ENCODE measurements around the gene DCLK1. TPM values are rescaled to one million over a fixed set of nuclear protein-coding genes. Genes with fewer than 3 reads are reported as not detected.

Gene DCLK1
- total and polyA plus RNA-seq, 10 donors = 2.0 to 22.1 (median 11.7) TPM

DNA sequence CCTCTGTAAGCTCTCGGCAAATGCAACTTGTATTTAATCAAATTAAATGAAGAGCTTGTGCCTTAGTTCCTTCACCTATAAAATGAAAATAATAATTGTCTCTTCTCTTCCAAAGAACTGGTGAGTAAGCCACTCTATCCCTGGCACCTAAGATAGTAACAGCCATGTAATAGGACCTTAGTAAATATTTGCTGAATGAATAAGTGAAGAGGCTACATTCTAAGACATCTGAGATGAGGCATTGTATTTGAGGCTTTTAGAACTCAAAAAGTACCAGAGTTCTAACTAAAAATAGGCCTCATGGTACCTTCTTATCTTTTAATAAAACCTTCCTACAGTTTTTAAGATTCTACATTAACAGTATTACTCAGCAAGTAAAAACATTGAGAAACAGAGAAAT, 17.3 kb upstream of the DCLK1 start:
- Histone ChIP-seq H3K27ac (no peak overlapping the region), H3K4me3 (no peak overlapping the region), H3K27me3 (replicated peaks in 1 of 7) (no peaks in the 10 kb centered on the region), H3K9me3 (peaks cover 0 to 35% (median 5%) of the 10 kb centered on the region in 8 donors), H3K36me3 (no peaks in the 10 kb centered on the region), H3K4me1 (no peaks in the 10 kb centered on the region)
- intact Hi-C loops (cut with DNase I; ENCODE audit: low total_unique reads) = no loop called here
- TF ChIP-seq POLR2A (IDR thresholded peaks at IDR 0.05) (no peak), CTCF (IDR thresholded peaks at IDR 0.05 in 8 of 11, conservative IDR thresholded peaks at IDR 0.05 in 3 of 11) (no peak), POLR2AphosphoS5 (IDR thresholded peaks at IDR 0.05) (no peak)
- no peak for DNase-seq
- WGBS, 5 donors = 77 to 95% (median 92%) methylated on average over 1 of the region's 1 CpG

DNA sequence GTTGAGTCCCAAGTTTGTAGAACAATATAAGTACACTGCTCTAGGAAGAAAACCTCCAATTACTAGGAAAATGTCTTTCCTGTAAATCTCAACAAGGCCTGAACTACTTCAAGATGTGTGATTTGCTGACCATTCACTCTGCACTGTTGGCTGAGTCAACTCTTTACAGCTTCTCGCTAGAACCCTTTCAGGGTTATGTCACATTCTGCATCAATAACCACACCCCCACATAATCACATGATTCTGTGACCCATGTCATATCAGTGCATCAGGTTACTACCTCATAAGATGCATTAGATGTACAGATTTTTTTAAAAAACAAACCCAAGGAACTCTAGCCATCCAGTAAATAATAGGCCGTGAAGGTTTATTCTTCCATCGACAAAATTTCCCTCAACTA, 16.1 kb upstream of the DCLK1 start:
- DNase-seq = no peak
- Histone ChIP-seq H3K4me1 (no peaks in the 10 kb centered on the region), H3K27me3 (replicated peaks in 1 of 7) (no peaks in the 10 kb centered on the region), H3K4me3 (no peak overlapping the region), H3K9me3 (peaks cover 0 to 35% (median 5%) of the 10 kb centered on the region in 8 donors), H3K27ac (peak overlapping the region in 1 of 8 donors; percentile 29), H3K36me3 (no peaks in the 10 kb centered on the region)
- intact Hi-C loops (cut with DNase I; ENCODE audit: low total_unique reads) = no loop called here
- 87 to 95% (median 90%) methylated on average over 3 of the region's 3 CpGs for WGBS, 5 donors
- TF ChIP-seq CTCF (IDR thresholded peaks at IDR 0.05 in 8 of 11, conservative IDR thresholded peaks at IDR 0.05 in 3 of 11) (no peak), POLR2A (IDR thresholded peaks at IDR 0.05) (no peak), POLR2AphosphoS5 (IDR thresholded peaks at IDR 0.05) (no peak)

DNA sequence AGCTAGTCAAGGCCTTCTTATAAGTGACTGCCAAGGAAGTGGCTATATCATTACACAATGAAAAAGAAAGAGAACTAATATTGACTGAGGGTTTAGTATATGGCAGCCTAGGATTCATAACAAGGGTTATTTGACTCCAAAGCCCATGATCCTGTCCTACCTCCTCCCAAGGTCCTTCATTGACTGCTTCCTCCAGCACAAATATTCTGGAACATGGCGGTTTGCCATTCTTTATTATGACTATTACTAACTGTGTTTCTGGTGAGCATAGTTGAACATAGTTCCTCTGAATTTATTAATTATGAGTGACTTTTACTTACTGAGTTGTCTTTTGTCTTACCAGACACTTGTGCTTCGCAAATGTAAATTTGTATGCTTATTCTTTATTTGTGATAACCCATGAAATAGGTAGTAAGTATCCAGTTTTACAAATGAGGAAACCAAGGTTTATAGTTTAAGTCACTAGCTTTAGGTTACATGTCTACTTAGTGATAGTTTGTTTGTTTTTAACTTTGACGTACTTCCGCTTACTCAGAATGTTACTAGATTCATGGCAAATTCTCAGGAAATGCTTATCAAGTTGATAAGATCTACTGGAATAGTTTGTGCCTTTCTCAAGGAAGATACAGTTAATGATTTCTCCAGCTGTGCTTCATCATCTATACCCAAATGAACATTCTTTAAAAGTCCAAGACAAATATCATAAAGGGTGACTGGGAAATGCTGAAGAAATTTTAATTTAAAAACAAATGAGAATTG, 15.5 kb upstream of the DCLK1 start:
- DNase-seq = no peak
- intact Hi-C loops (cut with DNase I; ENCODE audit: low total_unique reads) = no loop called here
- TF ChIP-seq POLR2A (IDR thresholded peaks at IDR 0.05) (no peak), CTCF (IDR thresholded peaks at IDR 0.05 in 8 of 11, conservative IDR thresholded peaks at IDR 0.05 in 3 of 11) (no peak)
- no peaks in the 10 kb centered on the region for H3K36me3 ChIP-seq
- H3K27ac ChIP-seq = peak overlapping the region in 3 of 8 donors; percentile 2 to 55 (median 49)
- no peaks in the 10 kb centered on the region for H3K4me1 ChIP-seq
- 67 to 88% (median 74%) methylated on average over 4 of the region's 4 CpGs for WGBS, 5 donors
- peaks cover 0 to 34% (median 5%) of the 10 kb centered on the region in 8 donors for H3K9me3 ChIP-seq
- H3K4me3 ChIP-seq = no peak overlapping the region
- H3K27me3 ChIP-seq (replicated peaks in 1 of 7) = no peaks in the 10 kb centered on the region

GRCh38 chr13:36143738-36144137, 12.6 kb upstream of the DCLK1 start:
- Histone ChIP-seq H3K4me1 (no peaks in the 10 kb centered on the region), H3K27me3 (replicated peaks in 1 of 7) (no peaks in the 10 kb centered on the region), H3K4me3 (no peak overlapping the region), H3K27ac (no peak overlapping the region), H3K9me3 (peaks cover 0 to 18% (median 0%) of the 10 kb centered on the region in 8 donors), H3K36me3 (no peaks in the 10 kb centered on the region)
- intact Hi-C loops (cut with DNase I; ENCODE audit: low total_unique reads) = no loop called here
- no peak for DNase-seq
- 83 to 96% (median 85%) methylated on average over 2 of the region's 2 CpGs for WGBS, 5 donors
- TF ChIP-seq CTCF (IDR thresholded peaks at IDR 0.05 in 8 of 11, conservative IDR thresholded peaks at IDR 0.05 in 3 of 11) = no peak
- no peak for TF ChIP-seq POLR2A (IDR thresholded peaks at IDR 0.05)
- TF ChIP-seq POLR2AphosphoS5 (IDR thresholded peaks at IDR 0.05) = no peak

Measured in spleen (tissue), 11 donors.